Measurements from ENCODE around the gene TMED9.

DNA sequence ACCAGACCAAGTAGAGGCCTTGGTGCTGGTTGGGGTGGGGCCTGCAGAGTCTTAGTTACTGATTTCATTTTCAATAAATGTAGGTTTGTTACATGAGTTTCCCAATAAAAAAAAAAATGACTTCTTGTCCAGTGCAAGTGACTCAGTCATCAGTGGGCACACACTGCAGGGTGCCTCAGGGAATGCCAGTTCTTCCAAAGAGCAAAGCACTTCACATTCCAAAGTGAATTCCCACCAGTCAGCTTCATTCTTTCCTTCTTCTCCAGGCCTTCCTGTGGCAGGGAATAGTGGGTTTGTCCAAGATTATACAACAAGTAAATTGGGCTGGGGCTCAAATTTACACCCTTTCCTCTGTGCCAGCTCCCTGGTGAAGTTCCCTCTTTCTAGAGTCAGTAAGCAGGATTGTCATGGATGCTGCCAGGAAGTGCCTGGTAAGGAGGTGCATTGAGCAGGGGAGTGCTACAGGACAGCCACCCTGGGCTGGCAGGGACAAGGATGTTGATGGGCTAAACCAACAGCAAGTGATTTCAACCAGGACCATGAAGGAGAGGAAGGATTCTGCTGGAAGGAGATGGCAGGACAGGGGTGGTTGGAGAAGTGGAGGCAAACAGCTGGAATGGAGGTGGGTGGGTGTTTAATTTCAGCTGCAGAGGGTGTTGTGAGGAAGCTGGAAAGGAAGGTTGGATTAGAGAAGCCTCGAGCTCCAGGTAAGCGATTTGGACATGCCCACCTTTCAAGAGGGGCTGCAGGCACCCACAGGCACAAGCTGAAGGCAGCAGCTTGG, 4.2 kb downstream of the TMED9 start:
- TF ChIP-seq, protein P1, sequence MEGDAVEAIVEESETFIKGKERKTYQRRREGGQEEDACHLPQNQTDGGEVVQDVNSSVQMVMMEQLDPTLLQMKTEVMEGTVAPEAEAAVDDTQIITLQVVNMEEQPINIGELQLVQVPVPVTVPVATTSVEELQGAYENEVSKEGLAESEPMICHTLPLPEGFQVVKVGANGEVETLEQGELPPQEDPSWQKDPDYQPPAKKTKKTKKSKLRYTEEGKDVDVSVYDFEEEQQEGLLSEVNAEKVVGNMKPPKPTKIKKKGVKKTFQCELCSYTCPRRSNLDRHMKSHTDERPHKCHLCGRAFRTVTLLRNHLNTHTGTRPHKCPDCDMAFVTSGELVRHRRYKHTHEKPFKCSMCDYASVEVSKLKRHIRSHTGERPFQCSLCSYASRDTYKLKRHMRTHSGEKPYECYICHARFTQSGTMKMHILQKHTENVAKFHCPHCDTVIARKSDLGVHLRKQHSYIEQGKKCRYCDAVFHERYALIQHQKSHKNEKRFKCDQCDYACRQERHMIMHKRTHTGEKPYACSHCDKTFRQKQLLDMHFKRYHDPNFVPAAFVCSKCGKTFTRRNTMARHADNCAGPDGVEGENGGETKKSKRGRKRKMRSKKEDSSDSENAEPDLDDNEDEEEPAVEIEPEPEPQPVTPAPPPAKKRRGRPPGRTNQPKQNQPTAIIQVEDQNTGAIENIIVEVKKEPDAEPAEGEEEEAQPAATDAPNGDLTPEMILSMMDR (IDR thresholded peaks at IDR 0.05): no peak
- no peak for TF ChIP-seq ZFX (IDR thresholded peaks at IDR 0.05; ENCODE audit: borderline replicate concordance)

Measured in 22Rv1 (cell line).